Measurements from ENCODE around the gene APOA1.

Gene APOA1

GRCh38 chr11:116833491-116833815, 4.0 kb downstream of the APOA1 start:
- DNase-seq: no peak

GRCh38 chr11:116832350-116833290, 4.8 kb downstream of the APOA1 start:
- no peak for DNase-seq

- DNase-seq: no peak
Observed at GRCh38 chr11:116831790-116832349, 5.6 kb downstream of the APOA1 start.

- no peak for DNase-seq
Observed at GRCh38 chr11:116830184-116830912, 7.1 kb downstream of the APOA1 start.

- DNase-seq: no peak
Observed at GRCh38 chr11:116829525-116830183, 7.8 kb downstream of the APOA1 start, which contains the start of gene APOC3. Gene APOC3 (plus strand): TSS chr11:116829907. CDS start chr11:116830583, 676 bp downstream.

- peak; percentile 39 for DNase-seq
Observed at GRCh38 chr11:116828632-116829524, 8.5 kb downstream of the APOA1 start.

GRCh38 chr11:116827461-116827860, 10.0 kb downstream of the APOA1 start:
- DNase-seq: no peak

- no peak for DNase-seq
Observed at GRCh38 chr11:116826751-116827431, 10.5 kb downstream of the APOA1 start.

GRCh38 chr11:116825854-116826750, 11.3 kb downstream of the APOA1 start:
- no peak for DNase-seq

GRCh38 chr11:116825434-116825833, 12.0 kb downstream of the APOA1 start:
- DNase-seq: no peak

GRCh38 chr11:116823031-116823843, 14.2 kb downstream of the APOA1 start, which contains the start of gene APOA4:
Gene APOA4 (minus strand): TSS chr11:116823304. CDS start chr11:116823191, 113 bp downstream.
- DNase-seq: no peak

GRCh38 chr11:116822575-116822974, 14.8 kb downstream of the APOA1 start:
- no peak for DNase-seq

GRCh38 chr11:116821050-116821918, 16.1 kb downstream of the APOA1 start:
- DNase-seq: no peak

- DNase-seq: no peak
Observed at GRCh38 chr11:116819049-116819448, 18.4 kb downstream of the APOA1 start.

GRCh38 chr11:116814502-116814901, 22.9 kb downstream of the APOA1 start:
- no peak for DNase-seq

- no peak for DNase-seq
Observed at GRCh38 chr11:116813781-116814471, 23.5 kb downstream of the APOA1 start.

- no peak for DNase-seq
Observed at GRCh38 chr11:116813170-116813569, 24.3 kb downstream of the APOA1 start.

GRCh38 chr11:116812109-116812508, 25.3 kb downstream of the APOA1 start:
- DNase-seq: no peak
